EL (cell line): ENCODE results near the gene MLYCD.

Source experiments
- DNase-seq: peaks from one replicate; pipeline ENCODE4 v3.0.0-alpha.2; 2016

The MLYCD gene

DNA sequence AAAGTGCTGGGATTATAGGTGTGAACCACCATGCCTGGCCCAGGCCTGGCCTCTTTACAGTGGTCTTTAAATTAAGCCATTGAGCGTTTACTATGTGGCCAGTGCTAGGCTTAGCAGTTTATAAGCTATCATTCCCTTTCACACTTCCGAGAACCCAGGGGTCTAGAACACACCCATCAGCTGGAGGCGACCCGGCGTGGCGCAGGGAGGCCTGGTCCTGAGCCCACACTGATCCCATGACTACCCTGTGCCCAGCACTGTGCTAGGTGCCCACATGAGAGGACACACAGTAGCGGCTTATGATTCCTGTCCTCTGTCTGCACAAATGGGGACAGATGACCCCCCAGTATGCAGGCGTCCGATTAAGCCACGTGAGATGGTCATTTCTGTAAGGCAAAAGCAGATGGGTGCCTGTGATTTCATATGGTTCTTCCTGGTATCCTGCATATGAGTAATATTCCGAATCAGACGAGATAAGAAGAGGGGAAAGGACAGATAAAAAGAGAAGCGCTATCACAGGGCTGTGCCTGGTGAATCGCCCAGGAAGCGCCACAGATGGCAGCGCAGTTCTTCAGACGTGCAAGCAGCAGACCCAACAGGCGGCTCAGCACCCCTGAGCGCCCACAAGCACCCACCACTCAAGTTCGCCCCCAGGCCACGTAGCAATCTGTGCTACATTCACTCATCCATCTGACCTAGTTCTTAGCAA lies 59.4 kb downstream of the MLYCD start:
- no peak for DNase-seq

DNA sequence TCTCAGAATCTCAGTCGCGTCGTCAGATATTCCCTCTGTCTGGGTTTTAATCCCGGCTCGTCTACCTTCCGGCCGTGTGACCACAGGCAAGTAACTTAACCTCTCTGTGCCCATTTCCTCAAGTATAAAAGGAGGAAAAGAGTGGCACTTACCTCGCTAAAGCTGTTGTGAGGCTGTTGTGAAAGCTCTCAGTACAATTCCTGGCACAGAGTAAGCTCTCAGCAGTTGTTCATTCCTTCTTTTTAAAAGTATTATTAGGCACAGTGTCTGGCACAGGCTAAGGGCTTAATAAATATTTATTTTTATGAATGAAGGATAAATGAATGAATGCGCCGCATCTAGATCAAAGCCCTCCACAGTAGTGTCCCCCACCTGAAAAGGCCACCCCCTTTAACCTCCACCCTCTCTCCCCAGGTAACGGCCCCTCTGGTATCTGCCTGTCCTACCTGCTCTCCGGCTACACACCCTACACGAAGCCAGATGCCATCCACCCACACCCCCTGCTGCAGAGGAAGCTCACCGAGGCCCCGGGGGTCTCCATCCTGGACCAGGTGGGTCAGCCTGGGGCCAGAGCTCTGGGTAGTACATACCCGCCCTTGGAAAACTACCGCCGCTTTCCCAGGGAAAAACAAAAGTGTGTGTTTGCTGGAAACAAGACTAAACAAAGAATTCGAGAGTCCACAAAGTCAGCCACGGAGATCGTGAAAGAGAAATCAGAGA lies 60.1 kb downstream of the MLYCD start:
- no peak for DNase-seq

DNA sequence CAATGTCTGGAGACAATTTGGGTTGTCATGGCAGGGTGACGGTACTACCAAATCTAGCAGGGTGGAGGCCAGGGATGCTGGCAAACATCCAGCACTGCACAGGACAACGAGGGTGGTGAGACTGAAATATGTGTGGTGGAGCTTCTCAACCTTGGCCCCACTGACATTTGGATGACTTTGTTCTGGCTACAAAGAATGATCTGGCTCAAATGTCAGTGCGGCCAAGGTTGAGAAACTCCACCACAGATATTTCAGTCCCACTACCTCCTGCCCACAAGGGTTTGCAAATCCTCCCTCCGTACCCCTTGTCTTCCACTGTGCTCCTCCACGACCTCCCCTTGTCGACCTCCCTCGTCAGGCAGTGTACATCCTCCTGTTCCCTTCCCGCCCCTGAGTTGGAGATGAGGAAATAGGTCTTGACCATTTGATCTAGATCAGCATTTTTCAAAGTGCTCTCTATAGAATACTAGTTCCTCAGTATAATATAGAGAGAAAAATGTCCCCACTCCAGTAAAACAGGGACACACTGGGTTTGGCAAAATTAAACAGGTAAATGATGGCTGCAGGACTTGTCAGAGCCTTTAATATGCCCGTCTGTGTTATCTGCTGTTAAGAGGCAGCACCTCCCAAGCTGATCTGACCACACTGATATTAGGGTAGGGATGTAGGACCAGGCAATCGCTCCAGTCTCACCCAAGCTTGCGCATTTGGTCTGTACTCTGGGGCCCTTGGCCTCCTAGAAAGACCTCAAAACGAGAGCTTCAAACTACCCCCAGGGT lies 60.9 kb downstream of the MLYCD start:
- DNase-seq, result no peak

DNA sequence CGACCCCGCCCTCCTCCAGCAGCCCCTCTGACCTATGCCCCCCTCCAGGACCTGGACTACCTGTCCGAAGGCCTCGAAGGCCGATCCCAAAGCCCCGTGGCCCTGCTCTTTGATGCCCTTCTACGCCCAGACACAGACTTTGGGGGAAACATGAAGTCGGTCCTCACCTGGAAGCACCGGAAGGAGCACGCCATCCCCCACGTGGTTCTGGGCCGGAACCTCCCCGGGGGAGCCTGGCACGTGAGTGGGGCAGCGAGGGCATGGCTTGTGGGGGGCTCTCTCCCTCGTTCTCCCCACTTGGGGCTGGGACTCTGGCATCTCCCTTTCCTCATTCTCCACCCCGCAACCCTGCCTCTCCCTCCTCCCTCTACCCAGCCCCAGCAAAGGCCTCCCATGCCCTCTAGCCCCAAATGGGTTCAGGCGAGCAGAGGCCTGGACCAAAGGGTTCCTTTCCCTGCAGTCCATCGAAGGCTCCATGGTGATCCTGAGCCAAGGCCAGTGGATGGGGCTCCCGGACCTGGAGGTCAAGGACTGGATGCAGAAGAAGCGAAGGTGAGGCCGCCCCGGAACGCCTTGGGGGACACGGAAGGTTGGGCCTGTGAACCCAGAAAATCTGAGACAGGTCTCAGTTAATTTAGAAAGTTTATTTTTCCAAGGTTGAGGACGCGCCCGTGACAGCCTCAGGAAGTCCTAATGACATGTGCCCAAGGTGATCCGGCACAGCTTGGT lies 61.8 kb downstream of the MLYCD start:
- DNase-seq, result no peak

DNA sequence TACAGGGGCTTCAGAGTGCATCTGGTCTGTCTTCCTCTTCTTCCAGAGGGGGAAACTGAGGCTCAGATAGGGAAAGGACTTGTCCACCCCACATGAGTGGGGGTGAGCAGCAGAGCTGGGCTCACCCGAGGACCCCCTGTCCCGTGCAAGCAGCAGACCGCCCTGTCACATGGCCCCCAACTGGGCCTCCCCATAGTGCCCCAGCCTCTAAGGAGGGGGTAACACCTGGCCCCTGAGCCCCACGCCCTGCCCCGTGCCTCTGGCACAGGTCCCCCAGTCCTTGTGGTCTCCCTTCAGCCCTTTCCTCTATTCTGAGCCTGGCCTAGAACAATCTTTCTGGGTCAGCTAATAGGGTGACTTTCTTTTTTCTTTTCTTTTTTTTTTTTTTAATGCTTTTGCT lies 62.7 kb downstream of the MLYCD start:
- DNase-seq, result no peak

DNA sequence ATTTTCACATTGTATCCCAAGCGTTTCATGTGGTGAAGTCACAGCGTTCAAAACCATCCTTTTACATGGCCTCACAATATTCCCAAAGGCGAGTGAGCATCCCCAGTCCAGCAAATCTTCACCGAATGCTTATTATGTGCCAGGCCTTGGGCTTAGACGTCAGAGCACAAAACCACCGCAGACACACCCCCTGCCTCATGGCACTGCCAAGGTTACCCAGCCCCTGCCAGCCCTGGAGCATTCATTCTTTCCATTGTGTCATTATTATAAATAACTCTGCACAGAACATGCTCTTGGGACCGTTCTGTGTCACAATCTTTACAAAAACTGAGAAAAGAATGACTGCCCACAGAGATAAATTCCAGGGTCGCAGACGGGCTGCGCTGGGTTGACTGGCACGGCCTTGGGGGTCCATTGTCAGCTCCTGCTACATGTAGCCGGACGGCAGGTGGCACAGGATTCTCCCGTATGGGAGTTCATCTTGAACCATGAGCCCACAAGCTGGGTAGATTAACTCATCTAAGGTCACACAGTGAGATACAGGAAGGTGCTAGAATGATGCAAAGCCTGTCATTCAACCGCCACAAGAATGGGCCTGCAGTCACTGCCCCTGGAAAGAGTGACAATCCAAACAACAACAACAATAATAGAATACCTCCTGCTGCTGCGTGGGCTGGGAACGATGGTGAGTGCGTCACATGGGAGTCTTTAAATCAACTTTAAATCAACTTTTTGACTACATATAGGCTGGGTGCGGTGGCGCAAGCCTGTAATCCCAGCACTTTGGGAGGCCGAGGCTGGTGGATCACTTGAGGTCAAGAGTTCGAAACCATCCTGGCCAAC lies 64.6 kb downstream of the MLYCD start:
- no peak for DNase-seq

DNA sequence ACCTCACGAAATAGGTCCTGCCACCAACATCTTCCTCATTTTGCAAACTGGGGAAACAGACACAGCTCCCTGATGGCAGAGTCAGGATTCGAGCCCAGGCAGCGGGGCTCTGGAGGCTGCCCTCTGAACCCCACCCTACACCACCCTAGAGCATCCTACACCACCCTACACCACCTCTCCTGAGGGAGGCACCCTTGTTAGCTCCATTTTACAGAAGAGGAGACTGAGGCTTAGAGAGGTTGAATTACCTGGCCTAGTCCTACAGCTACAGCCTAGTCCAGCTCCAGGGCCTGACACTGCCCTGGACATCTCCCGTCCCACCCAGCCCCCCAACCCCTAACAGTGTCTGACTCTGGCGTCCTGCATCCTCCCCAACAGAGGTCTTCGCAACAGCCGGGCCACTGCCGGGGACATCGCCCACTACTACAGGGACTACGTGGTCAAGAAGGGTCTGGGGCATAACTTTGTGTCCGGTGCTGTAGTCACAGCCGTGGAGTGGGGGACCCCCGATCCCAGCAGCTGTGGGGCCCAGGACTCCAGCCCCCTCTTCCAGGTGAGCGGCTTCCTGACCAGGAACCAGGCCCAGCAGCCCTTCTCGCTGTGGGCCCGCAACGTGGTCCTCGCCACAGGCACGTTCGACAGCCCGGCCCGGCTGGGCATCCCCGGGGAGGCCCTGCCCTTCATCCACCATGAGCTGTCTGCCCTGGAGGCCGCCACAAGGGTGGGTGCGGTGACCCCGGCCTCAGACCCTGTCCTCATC lies 65.9 kb downstream of the MLYCD start:
- DNase-seq, result no peak

DNA sequence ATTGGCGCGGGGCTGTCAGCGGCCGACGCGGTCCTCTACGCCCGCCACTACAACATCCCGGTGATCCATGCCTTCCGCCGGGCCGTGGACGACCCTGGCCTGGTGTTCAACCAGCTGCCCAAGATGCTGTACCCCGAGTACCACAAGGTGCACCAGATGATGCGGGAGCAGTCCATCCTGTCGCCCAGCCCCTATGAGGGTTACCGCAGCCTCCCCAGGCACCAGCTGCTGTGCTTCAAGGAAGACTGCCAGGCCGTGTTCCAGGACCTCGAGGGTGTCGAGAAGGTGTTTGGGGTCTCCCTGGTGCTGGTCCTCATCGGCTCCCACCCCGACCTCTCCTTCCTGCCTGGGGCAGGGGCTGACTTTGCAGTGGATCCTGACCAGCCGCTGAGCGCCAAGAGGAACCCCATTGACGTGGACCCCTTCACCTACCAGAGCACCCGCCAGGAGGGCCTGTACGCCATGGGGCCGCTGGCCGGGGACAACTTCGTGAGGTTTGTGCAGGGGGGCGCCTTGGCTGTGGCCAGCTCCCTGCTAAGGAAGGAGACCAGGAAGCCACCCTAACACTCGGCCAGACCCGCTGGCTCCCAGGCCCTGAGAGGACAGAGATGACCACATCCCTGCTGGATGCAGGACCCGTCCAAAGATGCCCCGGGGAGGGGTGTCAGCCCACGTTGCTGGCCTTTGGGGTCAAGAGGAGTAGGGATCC lies 66.7 kb downstream of the MLYCD start:
- DNase-seq, result no peak

DNA sequence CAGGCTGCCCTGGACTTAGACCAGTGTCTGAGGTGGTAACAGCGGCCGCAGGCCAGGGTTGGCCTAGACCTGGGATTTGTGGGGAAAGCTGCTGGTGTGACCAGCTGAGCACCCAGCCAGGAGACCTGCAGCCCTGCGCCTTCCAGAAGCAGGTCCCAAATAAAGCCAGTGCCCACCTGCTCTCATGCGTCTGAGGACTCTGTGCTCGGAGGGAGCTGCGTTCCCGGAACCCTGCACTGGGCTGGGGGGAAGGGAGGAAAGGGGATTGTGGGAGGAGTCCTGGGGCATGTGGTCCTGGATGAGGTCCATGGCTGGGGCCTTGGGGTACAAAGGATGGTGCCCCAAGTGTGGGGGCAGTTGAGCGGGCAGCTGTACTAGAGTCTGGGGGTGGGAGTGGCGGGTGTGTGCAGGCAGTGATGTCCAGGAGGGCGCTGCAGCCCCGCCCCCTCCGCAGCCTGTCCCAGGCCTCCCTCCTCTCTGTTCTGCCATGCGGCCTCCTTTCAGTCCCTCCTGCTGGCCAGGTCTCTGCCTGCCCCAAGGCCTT lies 67.3 kb downstream of the MLYCD start:
- DNase-seq, result no peak

DNA sequence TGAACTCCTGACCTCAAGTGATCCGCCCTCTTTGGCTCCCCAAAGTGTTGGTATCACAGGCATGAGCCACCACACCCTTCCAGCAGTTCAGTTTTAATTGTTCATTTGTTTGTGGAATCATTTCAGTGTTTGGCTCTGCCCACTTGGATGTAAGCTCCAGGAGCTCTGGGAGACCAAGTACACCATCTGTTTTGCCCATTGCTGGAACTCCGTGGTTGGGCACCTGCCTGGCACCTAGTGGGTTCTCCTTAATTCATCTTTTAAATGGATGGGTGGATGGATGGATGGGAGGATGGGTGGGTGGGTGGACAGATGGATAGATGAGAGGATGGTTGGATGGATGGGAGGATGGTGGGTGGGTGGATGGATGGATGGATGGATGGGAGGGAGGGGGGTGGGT lies 68.2 kb downstream of the MLYCD start:
- no peak for DNase-seq

DNA sequence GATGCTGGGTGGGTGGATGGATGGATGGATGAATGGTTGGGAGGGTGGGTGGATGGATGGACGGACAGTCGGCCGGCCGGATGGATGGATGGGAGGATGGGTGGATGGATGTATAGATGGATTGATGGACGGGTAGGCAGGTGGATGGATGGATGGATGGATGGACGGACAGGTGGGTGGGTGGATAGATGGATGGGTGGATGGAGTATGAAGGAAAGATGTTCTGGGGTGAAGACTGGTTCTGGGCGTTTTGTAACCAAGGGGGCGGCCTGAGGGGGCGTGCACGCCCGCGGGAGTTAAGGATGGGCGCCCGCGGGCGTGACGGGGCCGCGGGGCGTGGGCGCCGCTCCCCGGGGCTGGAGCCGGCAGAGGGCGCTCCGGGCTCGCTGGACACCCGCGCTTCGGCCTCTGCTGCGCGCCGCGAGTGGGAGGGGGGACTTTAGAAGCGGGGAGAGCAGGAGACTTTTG lies 69.0 kb downstream of the MLYCD start, which contains the start of gene NECAB2:
Gene NECAB2 (plus strand): TSS at position 407 of the 468 bp plus-strand sequence. CDS start 405 bp downstream, outside the sequence.
- peak; percentile 30 for DNase-seq

DNA sequence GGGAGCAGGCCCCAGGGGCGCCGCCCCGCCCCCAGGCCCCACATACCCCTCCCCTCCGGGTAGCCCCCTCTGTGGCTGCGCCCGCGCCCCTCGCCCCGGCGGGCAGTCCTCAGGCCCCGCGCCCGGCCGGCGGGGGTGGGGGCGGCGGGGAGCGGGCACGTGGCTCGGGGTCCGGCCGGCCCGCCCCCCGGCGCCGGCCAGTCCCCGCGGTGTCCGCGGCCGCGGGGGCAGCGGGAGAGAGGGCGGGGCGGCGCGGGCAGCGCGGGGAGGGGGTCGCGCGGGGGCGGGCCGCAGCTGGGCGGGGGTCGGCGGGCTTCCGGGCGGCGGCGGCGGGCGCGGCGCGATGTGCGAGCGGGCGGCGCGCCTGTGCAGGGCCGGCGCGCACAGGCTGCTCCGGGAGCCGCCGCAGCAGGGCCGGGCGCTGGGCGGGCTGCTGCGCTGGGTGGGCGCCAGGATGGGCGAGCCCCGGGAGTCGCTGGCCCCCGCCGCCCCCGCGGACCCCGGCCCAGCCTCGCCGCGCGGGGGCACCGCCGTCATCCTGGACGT lies 69.5 kb downstream of the MLYCD start:
- no peak for DNase-seq

DNA sequence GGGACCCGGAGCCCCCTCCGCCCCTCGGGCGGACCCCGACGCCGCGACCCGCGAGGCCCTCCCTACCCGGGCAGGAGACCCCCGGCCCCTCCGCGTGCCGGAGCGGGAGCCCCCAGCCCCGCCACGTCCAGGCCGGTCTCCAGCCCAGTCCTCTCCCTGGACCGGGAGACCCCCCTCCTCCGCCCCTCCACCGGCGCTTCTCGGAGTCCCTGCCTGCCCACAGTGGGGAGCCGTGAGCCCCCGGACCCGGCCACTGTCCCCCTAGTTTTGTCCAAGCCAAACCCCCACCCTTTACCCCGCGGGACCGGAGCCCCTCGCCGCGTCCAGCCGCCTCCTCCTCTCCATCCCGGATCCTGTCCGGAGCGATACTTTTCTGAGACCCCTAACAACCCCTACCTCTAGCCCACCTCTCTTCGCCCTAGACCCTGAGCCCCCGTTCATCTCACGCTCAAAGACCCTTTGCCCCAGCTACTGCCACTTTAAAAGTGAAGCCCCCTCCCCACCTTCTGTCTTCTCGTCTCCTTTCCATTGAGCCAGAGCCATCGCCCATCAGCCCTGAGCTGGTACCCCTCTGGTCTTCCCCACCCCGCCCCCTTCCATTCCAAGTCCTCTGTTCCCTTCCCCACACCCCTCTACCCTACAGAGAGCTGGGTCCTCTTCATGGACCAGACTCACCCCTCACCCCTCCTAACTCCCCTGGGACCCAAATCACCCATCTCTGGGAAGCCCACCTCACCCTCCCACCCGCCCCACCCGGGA lies 70.2 kb downstream of the MLYCD start:
- DNase-seq, result no peak

DNA sequence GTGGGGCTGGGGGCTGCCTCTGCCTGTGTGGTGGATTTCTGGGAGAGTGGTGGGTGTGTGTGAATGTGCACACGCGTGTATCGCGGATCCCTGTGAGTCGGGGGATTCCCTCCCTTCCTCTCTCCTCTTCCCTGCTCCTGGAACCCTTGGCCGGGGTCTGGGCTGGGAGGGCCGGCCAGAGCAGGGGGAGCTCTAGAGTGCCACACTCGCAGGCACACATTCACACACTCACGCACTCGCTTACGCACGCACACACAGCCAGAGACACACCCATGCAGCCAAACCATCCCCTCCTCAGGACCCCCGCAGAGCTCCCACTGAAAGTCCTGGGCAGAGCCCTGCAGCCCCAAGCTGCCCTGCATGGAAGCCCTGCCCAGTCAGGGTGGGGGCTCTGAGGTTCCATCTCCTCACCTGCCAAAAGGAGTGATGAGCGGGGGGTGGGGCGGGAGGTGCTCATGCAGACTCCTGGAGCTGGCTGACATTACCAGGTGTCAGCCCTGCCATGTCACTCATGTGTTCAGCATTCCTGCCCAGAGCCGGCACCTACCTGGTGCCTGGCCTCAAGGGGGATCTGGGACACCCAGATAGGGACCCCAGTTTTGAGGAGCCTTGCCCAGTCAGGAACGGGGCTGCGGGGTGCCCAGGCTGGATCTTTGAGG lies 71.0 kb downstream of the MLYCD start:
- no peak for DNase-seq

DNA sequence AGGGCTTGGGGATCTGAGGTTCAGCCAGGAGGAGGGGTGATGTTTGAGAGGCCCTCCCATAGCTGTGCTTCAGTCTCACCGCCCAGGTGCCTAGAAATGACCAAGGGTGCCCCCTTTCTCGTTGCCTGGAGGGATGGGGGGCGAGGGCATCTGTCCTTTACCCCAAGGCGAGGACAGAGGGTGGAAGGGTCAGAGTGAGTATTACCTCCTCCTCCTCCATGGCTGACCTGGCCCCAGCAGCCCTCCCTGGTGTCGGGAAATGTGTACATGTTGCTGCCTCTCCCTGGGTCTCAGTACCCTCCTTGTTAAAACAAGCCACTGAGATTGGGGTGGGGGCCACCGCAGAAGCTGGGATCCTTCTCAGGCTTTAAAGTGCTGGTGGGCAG lies 71.5 kb downstream of the MLYCD start:
- DNase-seq, result no peak

DNA sequence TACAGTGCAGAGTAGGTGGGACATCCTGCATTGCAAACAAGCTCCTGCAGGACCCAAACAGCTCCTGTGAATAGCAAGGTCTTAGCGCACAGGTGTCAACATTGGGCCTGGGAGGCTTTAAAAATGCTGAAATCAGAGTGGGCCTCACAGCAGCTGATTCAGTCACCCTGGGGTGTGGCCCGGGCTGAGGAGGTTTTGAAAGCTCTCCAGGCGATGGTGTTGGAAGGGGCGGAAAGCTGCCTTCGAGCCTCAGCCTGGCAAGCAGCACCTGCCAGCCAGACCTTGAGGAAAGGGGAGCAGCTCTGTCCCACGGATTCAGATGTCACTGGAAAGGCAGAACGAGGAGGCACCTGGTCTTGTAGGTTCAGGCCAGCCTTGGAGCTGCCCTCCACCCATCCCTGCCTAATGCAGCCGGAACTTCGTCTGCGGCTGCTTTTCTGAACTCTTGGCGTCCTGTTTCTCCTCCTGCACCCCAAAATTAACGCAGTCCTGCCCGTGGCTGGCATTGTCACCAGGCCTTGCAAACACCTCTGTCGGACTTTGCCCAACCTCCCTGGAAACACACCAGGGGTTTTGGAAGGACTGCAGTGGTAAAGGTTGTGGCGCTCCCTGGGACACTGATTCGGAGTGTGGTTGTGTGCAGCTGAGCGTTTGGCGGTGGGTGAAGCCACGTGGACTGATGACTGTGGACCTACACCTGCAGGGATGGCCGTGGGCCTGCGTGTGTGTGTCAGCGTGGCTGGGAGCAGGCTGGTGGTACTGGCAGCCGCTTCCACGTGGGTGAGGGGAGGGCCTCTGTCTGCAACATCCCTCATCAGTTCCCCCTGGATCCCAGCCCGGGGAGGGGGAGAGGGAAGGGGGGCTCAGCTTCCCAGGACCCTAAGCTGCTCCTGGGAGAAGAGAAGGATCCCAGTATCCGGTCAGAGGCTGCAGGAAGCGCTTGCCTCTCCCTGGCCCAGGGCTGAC lies 72.5 kb downstream of the MLYCD start:
- DNase-seq, result no peak

DNA sequence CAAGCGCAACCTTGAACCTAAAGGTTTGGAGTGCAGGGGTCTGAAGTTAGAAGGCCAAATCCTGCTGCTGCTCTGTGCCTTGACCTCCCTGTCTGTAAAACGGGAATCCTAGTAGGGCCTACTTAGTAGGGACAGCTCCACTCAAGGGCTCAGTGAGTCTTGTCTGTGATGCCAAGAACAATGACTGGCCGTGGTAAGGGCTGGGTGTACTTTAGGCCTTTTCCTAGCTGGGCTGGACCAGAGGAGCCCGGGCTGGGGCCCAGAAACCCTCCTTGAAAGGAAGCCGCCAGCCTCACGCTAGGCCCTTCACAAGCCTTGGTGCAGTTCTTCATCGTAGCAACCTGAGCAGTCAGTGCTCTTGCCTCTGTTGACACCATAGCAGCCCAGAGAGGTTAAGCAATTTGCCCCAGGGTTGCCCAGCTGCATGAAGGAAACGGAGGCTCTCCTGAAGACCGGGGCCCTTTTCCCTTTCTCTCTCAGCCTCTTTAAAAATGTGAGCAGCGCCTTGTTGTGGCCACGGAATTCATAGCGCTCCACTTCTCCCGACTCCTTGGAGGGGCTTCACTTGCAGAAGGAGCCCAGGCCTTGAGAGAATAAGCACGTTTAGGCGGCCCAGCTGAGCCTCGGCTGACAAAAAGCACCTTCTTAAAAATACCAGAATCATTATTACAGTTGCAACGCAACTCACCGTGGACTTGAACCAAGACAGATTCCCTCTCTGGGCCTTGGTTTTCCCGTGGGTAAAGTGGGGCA lies 73.5 kb downstream of the MLYCD start:
- no peak for DNase-seq
